Activated naive CD4-positive, alpha-beta T cell treated with anti-CD3 and anti-CD28 coated beads, Interleukin-2, amount 10 ng/mL, durations not matched to agents 7 days and 5 days (primary cell): ENCODE measurements around the gene SMS.
A peak's percentile ranks its signal among the peaks of the same experiment; 100 is the strongest.

ENCODE experiments used
- CTCF ChIA-PET: fragments of 350-600 bp; sonication (Branson Sonifier 250); formaldehyde crosslinking; loops from one replicate; lab custom pipeline; 2021; ENCODE audit warnings: antibody characterized with exemption; lab: Charles Lee
- DNase-seq: peaks from one replicate; pipeline ENCODE4 v3.0.0-alpha.2; 2020
- H3K27ac Mint-ChIP-seq: one replicate; pipeline ENCODE4 v1.8.0; 2021; ENCODE audit warnings: mild to moderate bottlenecking, moderate library complexity, mixed read lengths
- H3K27me3 Mint-ChIP-seq: one replicate; pipeline ENCODE4 v1.8.0; 2021; ENCODE audit warnings: mild to moderate bottlenecking, mixed read lengths
- H3K36me3 Mint-ChIP-seq: one replicate; pipeline ENCODE4 v1.8.0; 2021; ENCODE audit warnings: mixed read lengths
- H3K4me1 Mint-ChIP-seq: one replicate; pipeline ENCODE4 v1.8.0; 2021; ENCODE audit warnings: mixed read lengths
- H3K4me3 Mint-ChIP-seq: one replicate; pipeline ENCODE4 v1.8.0; 2021; ENCODE audit warnings: mild to moderate bottlenecking, moderate library complexity, mixed read lengths
- H3K9me3 Mint-ChIP-seq: one replicate; pipeline ENCODE4 v1.8.0; 2021; ENCODE audit warnings: mixed read lengths

The SMS gene

DNA sequence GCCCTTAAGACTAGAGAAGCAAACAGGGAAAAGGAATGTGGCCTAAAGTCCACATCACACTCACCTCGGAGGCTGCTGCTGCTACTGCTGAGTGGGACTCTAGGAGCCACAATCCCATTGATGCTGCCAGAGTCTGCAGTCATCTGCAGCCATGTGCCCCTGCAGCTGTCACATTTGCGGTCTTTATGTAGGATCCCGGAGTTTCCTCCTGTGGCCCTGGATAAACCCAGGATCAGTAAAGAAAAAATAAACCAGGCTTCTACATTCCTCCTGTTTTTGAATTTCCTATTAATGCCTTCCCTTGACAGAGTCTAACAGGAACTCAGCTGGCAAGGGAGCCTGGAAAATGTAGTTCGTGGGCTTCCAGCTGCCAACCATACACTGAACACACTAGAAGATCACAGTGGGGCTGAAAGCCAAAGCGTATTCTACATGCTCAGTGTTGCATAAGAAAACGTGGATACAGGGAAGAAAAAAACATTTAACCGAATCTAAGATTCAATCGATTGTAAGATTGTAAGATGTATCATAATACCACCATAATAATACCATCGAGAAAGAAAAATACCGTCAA, 81.3 kb downstream of the SMS start:
- H3K9me3 Mint-ChIP-seq: no peaks in the 10 kb centered on the region
- no peak overlapping the region for H3K27ac Mint-ChIP-seq
- H3K4me1 Mint-ChIP-seq: no peaks in the 10 kb centered on the region
- DNase-seq: no peak
- no peaks in the 10 kb centered on the region for H3K27me3 Mint-ChIP-seq
- CTCF ChIA-PET: no interaction called here
- H3K36me3 Mint-ChIP-seq: no peaks in the 10 kb centered on the region
- no peak overlapping the region for H3K4me3 Mint-ChIP-seq

DNA sequence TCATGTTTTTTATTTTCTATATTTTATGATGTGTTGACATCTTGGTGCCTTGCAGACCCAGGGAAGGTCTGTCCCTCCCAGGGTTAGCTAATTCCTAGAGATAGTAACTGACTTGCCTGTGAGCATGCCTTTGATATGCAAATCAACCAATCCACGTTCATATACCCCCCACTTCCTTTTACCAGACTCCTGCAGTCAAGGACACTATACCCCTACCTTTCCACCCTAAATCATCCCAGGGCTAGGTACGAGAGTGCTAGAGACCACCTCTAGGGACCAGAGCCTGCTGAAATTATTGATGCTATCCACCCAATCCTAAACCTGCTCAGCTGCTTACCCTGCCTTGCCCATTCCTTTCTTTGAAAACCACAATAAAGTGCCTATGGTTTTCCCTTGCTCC, 84.1 kb downstream of the SMS start:
- H3K27ac Mint-ChIP-seq: no peak overlapping the region
- H3K9me3 Mint-ChIP-seq: no peaks in the 10 kb centered on the region
- no peaks in the 10 kb centered on the region for H3K4me1 Mint-ChIP-seq
- H3K4me3 Mint-ChIP-seq: no peak overlapping the region
- CTCF ChIA-PET: no interaction called here
- DNase-seq: no peak
- H3K36me3 Mint-ChIP-seq: no peaks in the 10 kb centered on the region
- no peaks in the 10 kb centered on the region for H3K27me3 Mint-ChIP-seq

DNA sequence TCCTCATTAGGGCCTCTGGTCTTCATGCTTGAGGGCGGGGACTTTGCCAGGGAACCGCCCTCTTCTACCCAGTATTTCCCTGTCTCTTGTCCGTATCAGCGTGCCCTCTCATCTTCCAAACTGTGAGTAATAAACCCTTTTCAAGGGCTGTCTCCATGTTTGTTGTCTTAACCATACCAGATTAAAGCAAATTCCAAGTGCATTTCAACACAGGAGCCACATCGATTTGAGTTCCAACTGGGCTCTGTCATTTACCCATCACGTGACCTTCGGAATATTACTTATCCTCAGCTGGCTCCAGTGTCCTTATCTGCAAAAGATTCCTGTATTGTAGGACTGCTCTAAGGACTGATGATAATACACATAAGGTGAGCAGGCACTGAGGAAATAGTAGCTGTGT, 85.2 kb downstream of the SMS start:
- Mint-ChIP-seq H3K4me1 (no peaks in the 10 kb centered on the region), H3K27me3 (no peaks in the 10 kb centered on the region), H3K27ac (no peak overlapping the region), H3K4me3 (no peak overlapping the region), H3K9me3 (no peaks in the 10 kb centered on the region), H3K36me3 (no peaks in the 10 kb centered on the region)
- no peak for DNase-seq
- CTCF ChIA-PET: interaction anchor here (1.2 kb wide), 1 partner anchor 40 kb away, joined by 3 read pairs; no protein-coding TSS in a partner anchor

DNA sequence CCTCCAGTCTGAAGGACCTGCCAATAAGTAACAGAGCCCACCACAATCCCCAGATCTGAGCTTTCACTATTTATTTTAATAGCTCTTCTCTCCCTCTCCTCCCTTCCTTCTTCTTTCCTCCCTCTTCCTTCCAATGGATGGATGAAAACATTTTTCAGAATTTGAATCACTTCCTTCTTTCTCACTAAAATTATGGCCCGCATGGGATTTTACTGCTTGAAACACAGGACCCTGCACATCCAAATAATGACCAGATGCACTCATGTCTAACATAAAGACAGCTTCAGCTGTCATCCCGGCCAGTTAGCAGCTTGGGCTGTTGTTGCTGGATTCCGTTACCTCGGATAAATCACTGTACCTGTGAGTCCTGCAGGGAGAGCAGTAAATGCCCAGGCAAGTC, 86.2 kb downstream of the SMS start:
- no peaks in the 10 kb centered on the region for H3K27me3 Mint-ChIP-seq
- no peak overlapping the region for H3K27ac Mint-ChIP-seq

DNA sequence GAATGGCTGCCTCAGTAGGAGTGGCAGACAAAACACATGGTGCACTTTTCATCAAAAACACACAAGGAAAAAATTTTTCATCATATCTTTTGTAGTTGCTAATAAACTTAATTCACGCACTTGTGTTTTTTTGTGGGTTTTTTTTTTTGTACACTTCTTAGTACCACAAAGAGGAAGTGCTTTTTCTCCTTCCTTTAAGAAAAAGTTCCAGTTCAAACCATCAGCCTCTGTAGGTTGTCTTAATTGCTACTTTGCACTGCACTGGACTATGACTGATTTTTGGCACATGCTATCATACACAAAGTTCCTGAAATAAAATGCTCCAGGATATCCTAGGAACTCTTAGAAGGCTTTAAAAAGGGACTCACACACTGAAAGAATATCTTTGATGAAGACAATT, 91.6 kb downstream of the SMS start, which contains the start of gene PHEX:
TSS of gene PHEX (plus strand) at position 242 of the 400 bp plus-strand sequence. CDS start 681 bp downstream, outside the sequence.
- H3K4me3 Mint-ChIP-seq: no peak within 1 kb of the TSS
- no peak within 1 kb of the TSS for H3K27ac Mint-ChIP-seq
- H3K9me3 Mint-ChIP-seq: no peaks in the 10 kb centered on the region
- CTCF ChIA-PET: no interaction called here
- H3K4me1 Mint-ChIP-seq: no peaks in the 10 kb centered on the region
- H3K27me3 Mint-ChIP-seq: no peaks in the 10 kb centered on the region
- H3K36me3 Mint-ChIP-seq: no peaks in the 10 kb centered on the region
- no peak for DNase-seq

More for the DNA sequence above, 86.2 kb downstream of the SMS start:
- DNase-seq: no peak
- CTCF ChIA-PET: interaction anchor here (1.2 kb wide), 1 partner anchor 41 kb away, joined by 3 read pairs; no protein-coding TSS in a partner anchor
- H3K4me3 Mint-ChIP-seq: no peak overlapping the region
- no peaks in the 10 kb centered on the region for H3K36me3 Mint-ChIP-seq
- H3K9me3 Mint-ChIP-seq: no peaks in the 10 kb centered on the region
- H3K4me1 Mint-ChIP-seq: no peaks in the 10 kb centered on the region

DNA sequence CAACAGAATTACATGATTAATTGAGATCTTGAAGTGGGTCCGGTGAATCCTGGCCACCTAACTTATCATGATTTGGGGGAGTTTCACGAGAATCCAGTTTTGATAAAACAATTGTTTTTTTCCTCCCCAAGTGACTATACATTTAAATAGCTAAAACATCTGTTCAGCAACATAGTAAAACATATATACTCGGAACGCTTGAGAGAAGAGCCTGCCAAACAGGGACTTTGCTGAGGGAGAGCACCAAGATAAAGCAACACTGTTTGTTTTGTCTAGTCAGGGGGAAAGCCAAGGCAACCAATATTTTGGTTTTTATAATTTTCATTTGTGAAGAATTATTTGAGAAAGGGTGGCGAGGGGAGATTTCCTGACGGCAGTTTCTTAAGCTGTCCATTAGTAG, 92.0 kb downstream of the SMS start:
- no peaks in the 10 kb centered on the region for H3K27me3 Mint-ChIP-seq
- H3K4me1 Mint-ChIP-seq: no peaks in the 10 kb centered on the region
- DNase-seq: no peak
- H3K36me3 Mint-ChIP-seq: no peaks in the 10 kb centered on the region
- H3K27ac Mint-ChIP-seq: no peak overlapping the region
- H3K9me3 Mint-ChIP-seq: no peaks in the 10 kb centered on the region
- CTCF ChIA-PET: no interaction called here
- H3K4me3 Mint-ChIP-seq: no peak overlapping the region

DNA sequence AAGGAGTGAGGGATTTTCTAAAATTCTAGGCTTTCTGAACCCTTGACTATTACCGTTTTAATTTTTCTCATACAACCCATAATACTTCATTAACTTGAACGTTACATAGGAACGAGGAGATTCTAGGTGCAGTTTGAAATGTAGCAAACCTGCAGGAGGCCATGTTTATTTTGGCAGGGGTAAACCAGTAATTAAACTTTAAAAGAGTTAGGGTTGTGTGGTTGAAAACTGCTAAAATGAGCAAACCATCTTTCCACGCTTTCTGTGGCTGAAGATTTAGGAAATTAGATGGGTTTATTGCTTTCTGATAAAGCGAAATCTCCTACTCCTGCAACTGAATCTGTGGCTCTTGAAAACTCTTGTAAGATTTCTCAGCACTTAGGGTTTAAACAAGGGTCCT, 93.3 kb downstream of the SMS start:
- H3K4me3 Mint-ChIP-seq: no peak overlapping the region
- H3K36me3 Mint-ChIP-seq: no peaks in the 10 kb centered on the region
- DNase-seq: no peak
- H3K27me3 Mint-ChIP-seq: no peaks in the 10 kb centered on the region
- CTCF ChIA-PET: no interaction called here
- H3K9me3 Mint-ChIP-seq: no peaks in the 10 kb centered on the region
- H3K4me1 Mint-ChIP-seq: no peaks in the 10 kb centered on the region
- H3K27ac Mint-ChIP-seq: no peak overlapping the region

DNA sequence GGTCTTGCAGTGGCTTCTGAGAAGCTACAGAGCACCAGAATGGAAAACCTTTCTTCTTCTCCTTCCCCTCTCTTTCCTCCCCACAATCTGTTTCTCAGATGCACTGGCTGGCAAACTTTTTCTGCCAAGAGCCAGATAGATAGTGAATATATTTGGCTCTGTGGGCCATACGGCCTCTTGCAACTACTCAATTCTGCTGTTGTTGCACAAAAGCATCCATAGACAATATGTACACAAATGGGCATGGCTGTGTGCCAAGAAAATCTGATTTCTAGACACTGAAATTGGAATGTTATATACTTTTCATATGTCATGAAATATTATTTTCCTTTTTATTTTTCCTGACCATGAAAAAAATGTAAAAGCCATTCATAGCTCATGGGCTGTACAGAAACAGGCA, 94.7 kb downstream of the SMS start:
- H3K9me3 Mint-ChIP-seq: no peaks in the 10 kb centered on the region
- CTCF ChIA-PET: interaction anchor here (1.2 kb wide), 1 partner anchor 162 kb away, joined by 3 read pairs; no protein-coding TSS in a partner anchor

DNA sequence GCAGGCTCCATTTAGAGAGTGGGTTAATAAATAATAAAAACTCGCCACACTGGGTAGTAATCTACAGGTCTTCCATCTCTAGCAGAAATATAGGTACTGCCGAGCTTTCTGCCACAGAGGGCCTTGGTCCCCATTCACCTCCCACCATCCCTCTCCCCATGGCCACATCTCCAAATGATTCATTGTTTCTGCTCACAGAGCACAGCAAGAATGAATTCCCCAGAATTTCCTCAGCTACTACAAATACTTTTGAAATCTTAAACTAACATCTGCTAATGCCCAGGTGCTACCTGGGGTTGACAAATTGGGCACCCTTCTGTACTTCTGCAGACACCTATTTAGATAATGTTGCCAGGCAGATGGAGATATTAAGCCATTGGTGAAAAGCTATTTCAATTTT, 96.7 kb downstream of the SMS start:
- H3K27me3 Mint-ChIP-seq: no peaks in the 10 kb centered on the region
- H3K27ac Mint-ChIP-seq: no peak overlapping the region
- H3K4me1 Mint-ChIP-seq: no peaks in the 10 kb centered on the region
- H3K36me3 Mint-ChIP-seq: no peaks in the 10 kb centered on the region
- H3K4me3 Mint-ChIP-seq: no peak overlapping the region
- no peaks in the 10 kb centered on the region for H3K9me3 Mint-ChIP-seq
- CTCF ChIA-PET: no interaction called here
- DNase-seq: no peak

More for the DNA sequence above, 94.7 kb downstream of the SMS start:
- Mint-ChIP-seq H3K27me3 (no peaks in the 10 kb centered on the region), H3K4me1 (no peaks in the 10 kb centered on the region), H3K36me3 (no peaks in the 10 kb centered on the region), H3K4me3 (no peak overlapping the region), H3K27ac (no peak overlapping the region)
- no peak for DNase-seq

DNA sequence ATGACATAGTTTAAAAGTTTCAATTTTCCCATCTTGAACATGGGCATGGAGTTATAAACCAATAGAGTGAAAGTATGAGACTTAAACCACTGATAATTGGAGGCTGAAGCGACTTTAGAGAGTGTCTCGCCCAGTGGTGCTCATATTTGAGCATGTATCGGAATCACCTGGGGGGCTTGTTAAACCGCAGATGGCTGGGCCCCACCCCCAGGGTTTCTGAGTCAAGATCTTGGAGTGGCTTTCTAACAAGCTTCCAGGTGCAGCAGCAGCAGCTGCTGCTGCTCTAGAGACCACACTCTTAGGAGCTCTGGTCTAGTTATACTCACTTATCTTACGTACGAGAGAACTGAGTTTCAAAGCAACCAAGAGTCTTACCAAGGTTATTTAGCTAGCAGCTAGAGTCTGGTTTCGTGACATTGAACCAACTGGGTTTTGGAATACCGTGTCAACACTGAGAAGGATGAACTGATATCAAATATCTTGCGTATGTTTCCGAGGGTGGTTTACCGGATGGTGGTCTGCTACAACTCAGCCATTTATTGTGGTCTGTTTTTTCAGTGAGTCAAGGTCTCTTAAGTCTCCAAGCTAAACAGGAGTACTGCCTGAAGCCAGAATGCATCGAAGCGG, 97.5 kb downstream of the SMS start:
- CTCF ChIA-PET: no interaction called here
- H3K4me1 Mint-ChIP-seq: no peaks in the 10 kb centered on the region
- H3K27me3 Mint-ChIP-seq: no peaks in the 10 kb centered on the region
- H3K4me3 Mint-ChIP-seq: no peak overlapping the region
- no peak for DNase-seq
- H3K9me3 Mint-ChIP-seq: no peaks in the 10 kb centered on the region
- no peak overlapping the region for H3K27ac Mint-ChIP-seq
- no peaks in the 10 kb centered on the region for H3K36me3 Mint-ChIP-seq

DNA sequence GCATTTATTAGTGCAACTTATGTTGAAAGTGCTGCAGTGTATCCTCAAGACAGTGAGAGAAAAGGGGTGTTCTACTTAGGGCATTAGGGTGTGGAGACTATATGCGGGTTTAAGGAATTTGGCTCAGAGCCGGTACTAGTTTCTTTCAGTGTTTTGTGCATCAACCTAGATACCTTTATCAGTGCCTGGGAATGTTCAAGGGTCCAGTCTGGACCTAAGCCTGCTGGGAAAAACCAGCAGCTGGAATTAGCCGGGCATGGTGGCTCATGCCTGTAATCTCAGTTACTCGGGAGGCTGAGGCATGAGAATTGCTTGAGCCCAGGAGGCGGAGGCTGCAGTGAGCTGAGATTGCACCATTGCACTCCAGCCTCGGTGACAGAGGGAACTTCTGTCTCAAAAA, 99.0 kb downstream of the SMS start:
- Mint-ChIP-seq H3K27me3 (no peaks in the 10 kb centered on the region), H3K36me3 (no peaks in the 10 kb centered on the region), H3K27ac (no peak overlapping the region), H3K9me3 (no peaks in the 10 kb centered on the region), H3K4me3 (no peak overlapping the region), H3K4me1 (no peaks in the 10 kb centered on the region)
- no peak for DNase-seq
- CTCF ChIA-PET: no interaction called here

DNA sequence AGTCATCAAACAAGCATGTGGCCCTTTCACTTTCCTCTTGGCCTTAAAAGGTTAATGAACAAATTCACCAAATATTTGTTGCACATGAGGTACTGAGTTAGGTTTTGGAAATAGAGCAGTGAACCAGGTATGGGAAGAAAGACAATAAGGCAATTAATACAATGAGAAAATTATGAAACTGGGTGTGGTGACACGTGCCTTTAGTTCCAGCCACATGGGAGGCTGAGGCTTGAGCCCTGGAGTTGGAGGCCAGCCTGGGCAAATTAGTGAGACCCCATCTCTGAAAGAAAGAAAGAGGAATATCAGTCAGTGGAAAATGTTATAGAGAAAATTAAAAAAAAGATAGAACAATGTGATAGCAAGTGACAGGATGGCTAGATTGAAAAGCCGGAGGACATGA, 99.7 kb downstream of the SMS start:
- Mint-ChIP-seq H3K4me3 (no peak overlapping the region), H3K4me1 (no peaks in the 10 kb centered on the region), H3K27ac (peak overlapping the region; percentile 59), H3K36me3 (no peaks in the 10 kb centered on the region), H3K9me3 (no peaks in the 10 kb centered on the region), H3K27me3 (no peaks in the 10 kb centered on the region)
- DNase-seq: no peak
- CTCF ChIA-PET: no interaction called here

DNA sequence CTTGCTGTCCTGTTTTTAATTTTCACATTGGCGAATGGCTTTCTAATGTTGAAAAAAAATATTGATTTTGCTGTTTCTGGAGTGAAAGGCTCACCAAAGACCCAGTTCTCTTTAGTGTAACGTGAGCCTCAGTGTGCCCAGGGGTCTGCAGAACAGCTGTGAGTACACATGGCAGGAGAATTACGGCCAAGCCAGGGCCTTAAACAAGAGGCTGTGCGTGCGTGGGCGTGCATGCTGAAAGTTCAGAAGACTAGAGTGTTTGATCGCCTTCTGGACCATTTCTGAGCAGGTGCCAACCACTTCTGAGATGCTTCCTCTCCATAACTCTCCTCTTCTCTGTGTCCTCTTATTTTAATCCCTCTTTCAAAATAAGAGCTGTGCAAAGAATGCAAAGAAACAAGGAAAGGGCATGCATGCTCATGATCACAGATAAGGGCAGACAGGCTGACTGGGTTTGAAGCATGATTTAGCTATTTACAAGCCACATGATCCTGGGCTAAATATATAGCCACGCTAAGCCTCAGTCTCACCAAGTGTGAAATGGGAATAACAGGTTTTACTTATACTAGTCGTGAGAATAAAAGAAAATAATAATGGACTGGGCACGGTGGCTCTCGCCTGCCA, 101.5 kb downstream of the SMS start:
- H3K27ac Mint-ChIP-seq: no peak overlapping the region
- no peak for DNase-seq
- no peaks in the 10 kb centered on the region for H3K9me3 Mint-ChIP-seq
- H3K27me3 Mint-ChIP-seq: no peaks in the 10 kb centered on the region
- no peaks in the 10 kb centered on the region for H3K4me1 Mint-ChIP-seq
- CTCF ChIA-PET: no interaction called here
- no peaks in the 10 kb centered on the region for H3K36me3 Mint-ChIP-seq
- no peak overlapping the region for H3K4me3 Mint-ChIP-seq

DNA sequence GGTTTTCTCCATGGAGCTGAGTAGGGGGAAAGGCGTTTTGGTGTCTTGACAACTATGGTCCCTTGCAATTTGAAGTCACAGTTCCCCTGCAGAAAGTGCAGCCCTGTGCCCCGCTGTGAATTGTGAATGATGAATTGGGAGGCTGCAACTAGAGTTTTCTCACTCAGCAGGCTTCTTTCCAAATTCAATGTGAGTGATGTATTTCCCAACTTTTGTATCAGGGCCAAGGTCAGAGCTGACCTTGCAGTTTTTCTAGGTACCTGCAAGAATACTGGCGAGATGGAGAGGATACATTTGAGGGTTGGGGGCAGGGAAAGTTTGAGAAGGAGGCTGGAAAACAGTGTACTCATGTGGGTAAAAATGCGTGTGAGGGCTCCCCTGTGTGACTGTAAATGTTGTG, 103.4 kb downstream of the SMS start:
- no peak for DNase-seq
- H3K4me3 Mint-ChIP-seq: no peak overlapping the region
- H3K27me3 Mint-ChIP-seq: no peaks in the 10 kb centered on the region
- CTCF ChIA-PET: no interaction called here
- H3K36me3 Mint-ChIP-seq: no peaks in the 10 kb centered on the region
- H3K4me1 Mint-ChIP-seq: no peaks in the 10 kb centered on the region
- H3K27ac Mint-ChIP-seq: no peak overlapping the region
- no peaks in the 10 kb centered on the region for H3K9me3 Mint-ChIP-seq
